WTC11 (cell line): Measurements from ENCODE around the gene TCF20. TPM values are rescaled to one million over a fixed set of nuclear protein-coding genes. Genes with fewer than 3 reads are reported as not detected.

Experiments
- ATAC-seq: fragments of 200-7000 bp; cut with Tn5 transposase; 2 replicates; pipeline ENCODE4 v1.10.0; 2021; ENCODE audit warnings: mild to moderate bottlenecking, moderate library complexity
- CTCF ChIA-PET: fragments of 300-600 bp; sonication (Branson Sonifier 250); formaldehyde crosslinking; loops from one replicate; lab custom pipeline; 2021; ENCODE audit warnings: antibody characterized with exemption; lab: Charles Lee
- POLR2A ChIA-PET: fragments of 350-600 bp; sonication (Branson Sonifier 250); formaldehyde crosslinking; loops from one replicate; lab custom pipeline; 2021; ENCODE audit warnings: antibody characterized with exemption; lab: Charles Lee
- DNase-seq: peaks from one replicate; pipeline ENCODE4 v3.0.0; 2021; ENCODE audit warnings: low spot score
- H3K27ac Mint-ChIP-seq: 2 replicates; pipeline ENCODE4 v1.8.0; 2021; ENCODE audit warnings: mixed read lengths
- H3K27me3 Mint-ChIP-seq: 2 replicates; pipeline ENCODE4 v1.8.0; 2021; ENCODE audit warnings: low read depth, mild to moderate bottlenecking, moderate library complexity, mixed read lengths
- H3K36me3 Mint-ChIP-seq: 2 replicates; pipeline ENCODE4 v1.8.0; 2021; ENCODE audit warnings: mixed read lengths
- H3K4me1 Mint-ChIP-seq: 2 replicates; pipeline ENCODE4 v1.8.0; 2022; ENCODE audit warnings: mixed read lengths
- H3K4me3 Mint-ChIP-seq: 2 replicates; pipeline ENCODE4 v1.8.0; 2021; ENCODE audit warnings: mild to moderate bottlenecking, moderate library complexity, mixed read lengths
- H3K9me3 Mint-ChIP-seq: 2 replicates; pipeline ENCODE4 v1.8.0; 2021; ENCODE audit warnings: mixed read lengths
- ARID4B ChIP-seq: sonication (generic); formaldehyde crosslinking; IDR thresholded peaks from 2 replicates; pipeline ENCODE4 v1.8.0; 2023; ENCODE audit warnings: missing genetic modification reagents, mild to moderate bottlenecking, borderline replicate concordance
- JAZF1 ChIP-seq: fragments of 250-450 bp; sonication (Bioruptor Pico); IDR thresholded peaks from 2 replicates; pipeline ENCODE4 v1.9.0; 2021; ENCODE audit warnings: moderate library complexity, mild to moderate bottlenecking, inconsistent platforms
- MYBL2 ChIP-seq: sonication (generic); formaldehyde crosslinking; IDR thresholded peaks from 2 replicates; pipeline ENCODE4 v1.8.1; 2023; ENCODE audit warnings: mild to moderate bottlenecking, moderate library complexity, missing genetic modification reagents
- NR2C2 ChIP-seq: sonication (generic); formaldehyde crosslinking; IDR thresholded peaks from 2 replicates; pipeline ENCODE4 v1.8.0; 2022; ENCODE audit warnings: mild to moderate bottlenecking, missing genetic modification reagents
- NR3C1 ChIP-seq: sonication (generic); formaldehyde crosslinking; conservative IDR thresholded peaks from 2 replicates; pipeline ENCODE4 v1.8.1; 2023; ENCODE audit warnings: low read depth, mild to moderate bottlenecking, missing genetic modification reagents
- OVOL2 ChIP-seq: fragments of 250-450 bp; sonication (Bioruptor Pico); IDR thresholded peaks from 2 replicates; pipeline ENCODE4 v1.9.0; 2021; ENCODE audit warnings: mild to moderate bottlenecking, borderline replicate concordance
- PRDM15 ChIP-seq: sonication (generic); formaldehyde crosslinking; IDR thresholded peaks from 2 replicates; pipeline ENCODE4 v1.8.0; 2022; ENCODE audit warnings: missing genetic modification reagents
- TEAD4 ChIP-seq: sonication (generic); formaldehyde crosslinking; IDR thresholded peaks from 2 replicates; pipeline ENCODE4 v1.8.0; 2022; ENCODE audit warnings: mild to moderate bottlenecking, missing genetic modification reagents
- ZNF263 ChIP-seq: sonication (generic); formaldehyde crosslinking; IDR thresholded peaks from 2 replicates; pipeline ENCODE4 v1.8.1; 2022; ENCODE audit warnings: low read depth, mild to moderate bottlenecking, moderate library complexity, missing genetic modification reagents
- ZNF317 ChIP-seq: sonication (generic); formaldehyde crosslinking; IDR thresholded peaks from 2 replicates; pipeline ENCODE4 v1.8.1; 2023; ENCODE audit warnings: low read depth, mild to moderate bottlenecking, moderate library complexity, missing genetic modification reagents, borderline replicate concordance
- ZNF425 ChIP-seq: fragments of 250-450 bp; sonication (Bioruptor Pico); conservative IDR thresholded peaks from 2 replicates; pipeline ENCODE4 v1.9.0; 2021; ENCODE audit warnings: mild to moderate bottlenecking
- total RNA-seq: library from RNA; stranded (reverse); gene quantifications from 3 replicates; pipeline ENCODE4 v1.2.3, GENCODE V29; 2021
- TF ChIP-seq, protein P1 (sequence below): sonication (generic); formaldehyde crosslinking; conservative IDR thresholded peaks from 2 replicates; pipeline ENCODE4 v1.8.1; 2022; ENCODE audit warnings: mild to moderate bottlenecking, missing genetic modification reagents

The TCF20 gene
- total RNA-seq, 1 experiment from 2014 or later: 77.0 TPM

DNA sequence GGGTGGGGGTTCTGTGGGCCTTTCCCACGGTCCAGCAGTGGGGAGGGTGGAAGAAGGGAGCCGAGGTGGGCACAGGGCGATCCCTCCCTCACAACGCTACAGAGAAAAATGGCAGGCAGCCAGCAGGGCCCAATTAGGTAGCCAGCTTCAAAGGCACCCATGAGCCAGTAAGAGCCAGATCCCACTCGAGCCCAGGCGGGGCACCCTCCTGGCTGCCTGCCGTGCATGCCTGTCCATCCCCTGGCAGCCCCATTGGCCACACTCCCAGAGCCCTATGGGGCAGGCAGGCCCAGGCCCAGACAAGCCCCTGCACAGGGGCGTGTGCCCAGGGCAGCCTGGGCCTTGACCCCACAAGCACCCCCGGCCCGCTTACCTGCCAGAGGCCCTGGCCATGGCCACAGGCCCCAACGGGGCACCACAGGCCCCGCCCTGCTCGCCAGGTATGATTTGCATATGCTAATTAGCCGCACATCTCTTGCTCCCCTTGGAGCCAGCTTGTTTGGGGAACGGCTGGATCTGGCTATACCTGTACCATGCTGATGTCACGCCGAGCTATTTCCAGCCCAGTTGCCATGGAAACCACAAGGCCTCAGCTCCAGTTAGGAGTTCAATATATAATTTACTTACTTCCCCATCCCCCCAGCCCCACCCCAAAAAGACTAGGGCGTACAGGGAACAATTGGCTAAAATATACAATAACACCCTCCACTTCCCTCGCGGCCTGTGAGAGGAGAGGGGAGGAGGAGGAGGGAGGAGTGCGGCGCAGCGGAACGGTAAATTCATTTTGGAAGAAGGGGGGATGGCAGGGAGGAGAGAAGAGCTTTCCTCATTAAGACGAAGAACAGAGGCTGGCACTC is 47.5 kb upstream of the TCF20 start:
- no peak overlapping the region for H3K4me3 Mint-ChIP-seq
- H3K9me3 Mint-ChIP-seq: no peaks in the 10 kb centered on the region
- peak; percentile 22 for ATAC-seq
- peak; percentile 67 for DNase-seq
- H3K27ac Mint-ChIP-seq: no peak overlapping the region
- POLR2A ChIA-PET: no interaction called here
- TF ChIP-seq MYBL2 (CRISPR knock-in tag) (no peak), PRDM15 (CRISPR knock-in tag) (no peak), ZNF425 (CRISPR knock-in tag) (no peak), TEAD4 (CRISPR knock-in tag) (no peak), NR2C2 (no peak), ZNF263 (CRISPR knock-in tag) (no peak), JAZF1 (no peak), ARID4B (CRISPR knock-in tag) (no peak), ZNF317 (no peak)
- TF ChIP-seq, protein P1, sequence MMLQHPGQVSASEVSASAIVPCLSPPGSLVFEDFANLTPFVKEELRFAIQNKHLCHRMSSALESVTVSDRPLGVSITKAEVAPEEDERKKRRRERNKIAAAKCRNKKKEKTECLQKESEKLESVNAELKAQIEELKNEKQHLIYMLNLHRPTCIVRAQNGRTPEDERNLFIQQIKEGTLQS: no peak
- TF ChIP-seq, all 79 proteins: peak for 0
- Mint-ChIP-seq H3K36me3 (peaks cover 4% of the 10 kb centered on the region; the same call in 1 of the 2 replicates), H3K27me3 (no peaks in the 10 kb centered on the region; the same call in 1 of the 2 replicates), H3K4me1 (peaks cover 51% of the 10 kb centered on the region)
- CTCF ChIA-PET: interaction anchor here (1.0 to 1.4 kb wide), 4 partner anchors 14 to 149 kb away, joined by 3 to 6 read pairs (median 3); no protein-coding TSS in a partner anchor

DNA sequence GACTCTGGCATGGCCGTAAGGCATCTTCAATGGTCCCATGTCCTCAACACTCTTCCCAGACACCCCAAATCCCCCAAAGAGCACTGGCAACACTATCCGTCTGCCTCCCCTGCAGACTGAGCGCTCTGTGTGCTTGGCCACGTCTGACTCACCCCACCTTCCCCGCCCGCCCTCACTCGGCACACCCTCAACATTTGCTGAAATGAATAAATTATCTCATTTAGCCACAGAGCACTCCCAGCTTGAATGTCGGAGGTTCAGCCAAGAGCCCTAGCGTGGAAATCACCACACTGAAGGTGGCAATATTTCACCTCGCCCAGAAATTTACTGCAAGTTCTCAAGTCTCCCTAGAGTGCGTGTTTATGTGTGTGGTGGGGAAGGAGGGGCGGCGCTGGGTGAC is 46.6 kb upstream of the TCF20 start:
- no peak overlapping the region for H3K4me3 Mint-ChIP-seq
- CTCF ChIA-PET: interaction anchor here (1.1 to 1.4 kb wide), 3 partner anchors 14 to 148 kb away, joined by 3 to 6 read pairs (median 3); no protein-coding TSS in a partner anchor
- no peaks in the 10 kb centered on the region for H3K36me3 Mint-ChIP-seq
- ATAC-seq (no peak), DNase-seq (no peak)
- no peaks in the 10 kb centered on the region for H3K9me3 Mint-ChIP-seq
- POLR2A ChIA-PET: no interaction called here
- no peaks in the 10 kb centered on the region; the same call in 1 of the 2 replicates for H3K27me3 Mint-ChIP-seq
- TF ChIP-seq NR3C1 (CRISPR knock-in tag) (no peak), OVOL2 (CRISPR knock-in tag) (no peak)
- H3K4me1 Mint-ChIP-seq: peaks cover 45% of the 10 kb centered on the region
- H3K27ac Mint-ChIP-seq: peak overlapping the region; percentile 30; the same call in 1 of the 2 replicates
